GM18907 (cell line): ENCODE results near the gene ZNF213.
"Not testable (repeated sequence)": the region's sequence is repeated elsewhere in the genome, so short reads cannot be mapped to it uniquely, and the experiment has no call there.

Source experiments
- ATAC-seq: cut with Tn5 transposase; IDR thresholded peaks from one replicate; pipeline ENCODE4 v1.9.1; 2021; ENCODE audit warnings: mild to moderate bottlenecking, moderate library complexity; ENCODE audit not compliant: unreplicated experiment

ZNF213 gene

DNA sequence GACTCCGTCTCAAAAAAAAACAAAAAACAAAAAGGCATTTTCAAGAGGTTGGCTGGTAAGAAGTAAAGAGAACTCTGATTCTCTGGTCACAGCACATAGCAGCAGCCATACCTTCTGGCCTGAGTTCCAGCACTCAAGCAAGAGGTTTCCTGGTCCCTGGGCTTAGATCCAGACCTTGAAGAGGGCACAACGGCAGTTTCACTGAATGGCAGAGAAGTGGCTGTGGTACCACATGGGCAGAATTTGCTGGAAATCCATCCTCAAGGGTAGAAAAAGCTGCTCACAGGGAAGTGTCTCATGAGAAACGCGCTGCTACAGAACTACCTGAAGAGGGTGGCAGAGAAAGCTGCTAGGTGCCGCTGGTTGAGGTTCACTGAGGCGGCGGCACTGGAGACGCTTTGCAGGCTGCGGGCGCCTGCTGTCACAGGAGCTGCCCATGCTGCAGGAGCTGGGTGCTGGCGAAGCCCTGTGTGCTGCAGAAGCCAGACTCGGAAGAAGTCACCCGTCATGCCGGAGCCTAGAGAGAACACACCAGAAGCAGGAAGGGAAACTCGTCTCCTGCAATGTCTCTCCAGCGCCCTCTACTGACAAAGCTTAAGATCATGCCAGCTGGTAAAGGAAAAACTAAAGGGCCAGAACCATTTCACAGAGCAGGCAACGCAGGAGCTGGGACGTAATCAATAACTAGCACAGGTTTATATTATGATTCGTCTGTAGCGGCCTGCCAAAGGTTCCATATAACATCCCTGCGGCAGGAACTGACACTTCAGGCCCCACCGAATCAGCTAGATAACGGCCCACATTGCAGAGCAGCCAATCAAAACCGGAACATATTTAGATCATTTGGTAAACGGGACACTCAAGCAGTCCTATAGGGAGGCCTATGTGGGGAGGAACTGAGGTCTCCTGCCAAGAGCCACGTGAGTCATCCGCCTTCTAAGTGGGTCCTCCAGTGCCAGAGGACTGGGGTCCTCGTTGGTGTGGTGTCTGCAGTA is 5.4 kb upstream of the ZNF213 start:
- ATAC-seq, result peak; percentile 58

DNA sequence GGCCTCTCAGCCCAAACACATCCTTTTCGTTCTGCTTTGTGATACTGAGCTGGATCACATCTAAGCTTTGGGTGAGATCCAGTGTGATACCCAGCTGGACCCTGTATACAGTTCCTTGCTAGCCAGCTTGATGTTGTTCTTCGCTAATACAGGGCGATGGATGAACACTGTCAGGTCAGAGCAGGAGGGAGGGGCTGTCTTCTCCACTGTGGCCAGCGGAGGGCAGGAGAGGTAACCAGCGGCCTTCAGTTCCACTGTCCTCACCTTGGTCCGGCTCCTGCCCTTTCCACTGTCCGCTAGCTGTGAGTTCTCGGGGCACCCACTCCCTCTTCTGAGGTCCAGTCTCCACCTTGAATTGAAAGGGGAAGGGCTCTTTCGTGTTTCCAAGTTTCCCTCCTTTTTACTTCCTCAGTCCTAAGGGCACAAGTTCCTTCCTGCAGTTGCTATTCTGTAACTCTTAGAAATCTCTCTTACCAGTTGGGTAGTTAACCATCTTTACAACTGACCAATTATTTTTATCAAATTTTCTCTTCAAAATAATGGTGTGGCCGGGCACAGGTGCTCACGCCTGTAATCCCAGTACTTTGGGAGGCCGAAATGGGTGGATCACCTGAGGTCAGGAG is 3.0 kb upstream of the ZNF213 start:
- ATAC-seq, result no peak

- ATAC-seq, result no peak
Measured at GRCh38 chr16:3133844-3134243, 985 bp upstream of the ZNF213 start.

DNA sequence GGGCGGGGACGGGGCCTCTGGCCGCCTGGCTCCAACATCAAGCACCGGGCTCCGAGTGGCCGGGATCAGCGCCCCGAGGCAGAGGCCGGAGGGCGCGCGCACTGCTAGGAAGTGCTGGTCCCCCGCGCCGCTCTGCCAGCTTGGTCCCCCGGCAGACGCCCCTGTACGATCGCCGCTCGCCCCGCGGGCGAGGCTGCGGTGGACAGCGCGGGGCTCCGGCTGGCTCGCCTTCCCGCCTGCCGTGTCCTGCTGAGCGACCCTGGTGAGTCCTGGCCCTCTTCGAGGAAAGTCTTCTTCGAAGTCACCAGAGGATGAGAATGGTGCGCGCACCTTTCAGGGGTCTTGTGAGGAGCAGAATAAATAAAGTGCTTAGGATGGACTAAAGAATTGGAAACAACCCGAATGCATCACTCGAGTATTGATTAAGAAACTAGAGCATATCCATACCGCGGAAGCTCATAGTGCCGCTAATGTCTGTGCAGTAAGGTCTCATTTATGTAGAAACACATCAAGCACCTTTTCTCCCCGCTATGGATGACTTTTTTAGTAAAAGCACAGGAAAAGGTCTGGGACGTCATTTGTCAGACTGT is 392 bp downstream of the ZNF213 start:
- no peak for ATAC-seq

DNA sequence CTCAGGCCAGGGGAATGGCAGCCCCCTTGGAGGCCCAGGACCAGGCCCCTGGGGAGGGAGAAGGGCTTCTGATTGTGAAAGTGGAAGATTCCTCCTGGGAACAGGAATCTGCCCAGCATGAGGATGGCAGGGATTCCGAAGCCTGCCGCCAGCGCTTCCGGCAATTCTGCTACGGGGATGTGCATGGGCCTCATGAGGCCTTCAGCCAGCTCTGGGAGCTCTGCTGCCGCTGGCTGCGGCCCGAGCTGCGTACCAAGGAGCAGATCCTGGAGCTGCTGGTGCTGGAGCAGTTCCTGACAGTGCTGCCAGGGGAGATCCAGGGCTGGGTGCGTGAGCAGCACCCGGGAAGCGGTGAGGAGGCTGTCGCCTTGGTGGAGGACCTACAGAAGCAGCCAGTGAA is 2.4 kb downstream of the ZNF213 start:
- no peak for ATAC-seq

- no peak for ATAC-seq
Measured at GRCh38 chr16:3138342-3138741, 3.5 kb downstream of the ZNF213 start.

- ATAC-seq, result no peak
Measured at GRCh38 chr16:3138823-3139426, 4.1 kb downstream of the ZNF213 start.

DNA sequence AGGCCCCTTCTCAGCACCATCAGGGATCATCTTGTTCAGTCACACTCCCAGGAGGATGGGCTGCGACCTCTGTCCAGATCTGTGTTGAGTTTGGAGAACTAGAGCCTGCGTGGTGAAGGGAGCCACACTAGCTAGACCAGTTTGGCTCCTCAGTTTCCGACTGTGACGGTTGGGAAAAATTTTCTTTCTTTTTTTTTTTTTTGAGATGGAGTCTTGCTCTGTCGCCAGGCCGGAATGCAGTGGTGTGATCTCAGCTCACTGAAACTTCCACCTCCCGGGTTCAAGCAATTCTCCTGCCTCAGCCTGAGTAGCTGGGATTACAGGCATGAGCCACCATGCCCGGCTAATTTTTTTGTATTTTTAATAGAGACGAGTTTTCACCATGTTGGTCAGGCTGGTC is 4.7 kb downstream of the ZNF213 start:
- not testable (repeated sequence) for ATAC-seq

DNA sequence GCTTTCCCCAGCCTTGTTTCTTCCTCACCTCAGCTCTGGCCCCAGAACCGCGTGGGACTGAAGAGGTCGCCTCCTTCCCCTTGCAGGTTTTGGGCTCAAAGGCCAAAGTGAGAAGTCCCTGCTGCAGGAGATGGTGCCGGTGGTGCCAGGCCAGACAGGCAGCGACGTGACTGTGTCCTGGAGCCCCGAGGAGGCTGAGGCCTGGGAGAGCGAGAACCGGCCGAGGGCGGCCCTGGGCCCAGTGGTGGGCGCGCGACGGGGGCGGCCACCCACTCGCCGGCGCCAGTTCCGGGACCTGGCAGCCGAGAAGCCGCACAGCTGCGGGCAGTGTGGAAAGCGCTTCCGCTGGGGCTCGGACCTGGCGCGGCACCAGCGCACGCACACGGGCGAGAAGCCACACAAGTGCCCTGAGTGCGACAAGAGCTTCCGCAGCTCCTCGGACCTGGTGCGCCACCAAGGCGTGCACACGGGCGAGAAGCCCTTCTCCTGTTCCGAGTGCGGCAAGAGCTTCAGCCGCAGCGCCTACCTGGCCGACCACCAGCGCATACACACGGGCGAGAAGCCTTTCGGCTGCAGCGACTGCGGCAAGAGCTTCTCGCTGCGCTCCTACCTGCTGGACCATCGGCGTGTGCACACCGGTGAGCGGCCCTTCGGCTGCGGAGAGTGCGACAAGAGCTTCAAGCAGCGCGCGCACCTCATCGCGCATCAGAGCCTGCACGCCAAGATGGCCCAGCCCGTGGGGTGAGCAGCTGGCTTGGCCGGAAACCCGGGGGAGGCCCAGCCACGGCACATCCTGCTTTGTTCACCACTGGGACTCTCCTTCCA is 6.0 kb downstream of the ZNF213 start:
- no peak for ATAC-seq

- ATAC-seq, result no peak
Measured at GRCh38 chr16:3141781-3142311, 7.0 kb downstream of the ZNF213 start.

GRCh38 chr16:3142327-3142726 is 7.5 kb downstream of the ZNF213 start:
- ATAC-seq, result no peak

- no peak for ATAC-seq
Measured at GRCh38 chr16:3142770-3143169, 7.9 kb downstream of the ZNF213 start.

- ATAC-seq, result no peak
Measured at GRCh38 chr16:3143189-3143588, 8.4 kb downstream of the ZNF213 start.

GRCh38 chr16:3143598-3144320 is 8.9 kb downstream of the ZNF213 start:
- ATAC-seq, result no peak

DNA sequence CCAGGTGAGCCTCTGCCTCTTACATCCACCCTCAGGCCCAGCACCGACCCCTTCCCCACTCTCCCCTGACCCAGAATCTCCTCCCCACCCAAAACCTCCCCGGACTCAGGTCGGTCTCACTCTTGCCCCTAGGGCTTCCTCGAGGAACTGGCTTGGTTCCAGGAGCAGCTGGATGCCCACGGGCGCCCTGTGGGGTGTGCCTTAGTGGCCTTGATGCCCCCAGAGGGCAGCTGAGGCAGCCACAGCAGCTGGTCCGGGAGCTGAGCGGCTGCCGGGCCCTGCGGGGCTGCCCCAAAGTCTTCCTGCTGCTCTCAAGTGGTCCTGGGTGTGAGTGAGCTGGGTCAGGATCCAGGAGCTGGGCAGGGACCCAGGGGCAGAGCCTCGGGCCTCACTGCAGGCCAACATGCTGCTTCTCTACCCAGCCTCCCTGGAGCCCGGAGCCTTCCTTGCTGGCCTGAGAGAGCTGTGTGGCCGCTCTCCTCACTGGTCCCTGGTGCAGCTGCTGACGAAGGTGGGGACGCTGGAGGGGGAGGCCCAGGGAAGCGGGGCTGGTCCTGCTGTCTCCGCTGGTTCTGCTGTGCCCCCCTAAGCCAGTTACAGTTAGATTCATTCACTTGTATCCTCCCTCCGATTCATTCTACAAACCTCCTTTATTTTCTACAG is 9.6 kb downstream of the ZNF213 start:
- ATAC-seq, result no peak

DNA sequence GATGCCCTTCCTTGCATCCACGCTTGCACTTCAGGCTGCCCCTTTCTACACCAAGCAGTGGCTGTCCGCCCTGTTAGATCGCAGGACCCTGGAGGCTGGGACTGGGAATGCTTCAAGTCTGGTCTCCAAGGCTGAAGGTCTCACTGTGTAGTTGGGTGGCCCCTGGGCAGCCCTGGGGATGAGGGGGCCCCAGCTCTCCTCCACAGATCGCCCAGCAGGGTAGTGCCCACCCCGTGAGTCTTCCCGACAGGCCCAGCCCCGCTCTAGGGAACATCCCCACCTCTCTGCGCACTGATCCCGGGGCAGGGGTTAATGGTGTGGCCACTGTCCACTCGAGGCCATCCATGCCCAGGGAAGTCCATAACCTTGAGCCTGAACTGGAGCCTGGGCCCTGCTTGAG is 10.3 kb downstream of the ZNF213 start:
- no peak for ATAC-seq

- no peak for ATAC-seq
Measured at GRCh38 chr16:3145660-3146059, 10.8 kb downstream of the ZNF213 start.

GRCh38 chr16:3147046-3147756 is 12.4 kb downstream of the ZNF213 start:
- no peak for ATAC-seq

DNA sequence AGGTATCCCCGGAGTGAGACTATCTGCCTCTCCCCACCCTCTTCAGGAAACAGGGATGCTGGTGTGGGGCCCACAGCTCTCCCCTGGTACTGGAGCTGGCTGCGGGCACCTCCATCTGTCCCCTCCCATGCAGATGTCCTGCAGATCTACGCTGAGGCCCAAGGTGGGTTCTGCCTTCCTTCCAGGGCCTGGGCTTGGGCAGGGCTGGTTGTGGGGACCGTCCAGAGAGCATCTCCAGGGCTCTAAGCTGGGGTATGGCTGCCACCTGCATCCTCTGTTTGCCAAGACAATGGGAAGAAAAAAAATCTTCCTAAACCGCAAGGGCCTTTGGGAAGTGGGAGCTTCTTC is 12.9 kb downstream of the ZNF213 start:
- ATAC-seq, result no peak
